H1 (cell line): ENCODE results near the gene BATF3. TPM values are rescaled to one million over a fixed set of nuclear protein-coding genes. Genes with fewer than 3 reads are reported as not detected.

Experiments
- ASH2L ChIP-seq: fragments of 200-600, 300-600 bp; sonication (generic); IDR thresholded peaks from one replicate; pipeline ENCODE4 v1.7.1; 2017; ENCODE audit warnings: low read length
- BACH1 ChIP-seq: IDR thresholded peaks from 2 replicates; pipeline ENCODE4 v1.6.1; 2012; ENCODE audit warnings: low read length, improper control_type of control experiment
- FOSL1 ChIP-seq: IDR thresholded peaks from 2 replicates; pipeline ENCODE4 v1.6.1; 2011; ENCODE audit warnings: mild to moderate bottlenecking, low read depth, low read length, moderate library complexity; ENCODE audit not compliant: insufficient read depth
- KDM4A ChIP-seq: IDR thresholded peaks from one replicate; pipeline ENCODE4 v1.7.1; 2012; ENCODE audit warnings: low read depth, mild to moderate bottlenecking, moderate library complexity, low read length, inconsistent platforms; ENCODE audit not compliant: severe bottlenecking
- SAP30 ChIP-seq: fragments of 300-600 bp; sonication (generic); IDR thresholded peaks from 2 replicates; pipeline ENCODE4 v1.7.1; 2012; ENCODE audit warnings: low read length, moderate library complexity, mild to moderate bottlenecking, inconsistent platforms; ENCODE audit not compliant: insufficient read depth, insufficient replicate concordance
- TAF7 ChIP-seq: optimal IDR thresholded peaks from 2 replicates; pipeline ENCODE3; 2011; ENCODE audit warnings: low read depth, mild to moderate bottlenecking, inconsistent platforms, low read length, moderate library complexity, borderline replicate concordance
- polyA plus RNA-seq, 7 experiments: library from polyadenylated mRNA; depleted of rRNA in 3 of 7; stranded (reverse) in 5 of 7; unstranded in 2 of 7; fragments of >200 nt in 5 of 7; fragments of 200-250 nt in 2 of 7; gene quantifications; 1 replicate in 5 of 7; 2 replicates in 1 of 7; 4 replicates in 1 of 7; pipeline versions ENCODE4 v1.2.1 to v1.2.3, GENCODE V29; 2011 to 2013; ENCODE audit warnings: missing spikeins in 2 of 7, mixed read lengths in 2 of 7
- total RNA-seq: library from RNA; stranded (reverse); fragmentation: NEBNext Ultra II Directional; extraction: Animal tissue kit (Norgen Biotek cat#: 25700); gene quantifications from 2 replicates; pipeline ENCODE4 v1.2.1, GENCODE V29; 2021

BATF3 gene
- total and polyA plus RNA-seq, 2 of the 8 experiments (the other 6 are each of a cell fraction or from before 2014, with no cell fraction given) = 6.3 TPM

DNA sequence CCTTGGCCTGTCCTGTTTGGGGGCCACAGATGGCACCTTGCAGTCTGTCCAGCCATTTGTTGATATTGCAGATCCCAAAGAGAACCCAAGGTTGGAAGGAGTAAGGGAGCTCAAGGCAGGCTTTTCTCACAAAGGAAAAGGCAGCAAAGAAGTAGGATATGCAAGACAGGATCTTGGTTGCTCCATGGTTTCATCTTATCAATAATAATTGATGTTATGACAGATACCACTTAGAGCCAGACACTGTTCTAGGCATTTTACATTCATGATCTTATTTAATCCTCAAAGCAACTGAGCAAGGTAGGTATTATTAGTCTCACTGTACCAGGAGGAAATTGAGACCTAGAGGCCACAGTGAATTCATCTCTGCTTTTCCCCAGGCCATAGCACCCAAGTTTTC is 28.8 kb downstream of the BATF3 start (continued):
- TF ChIP-seq FOSL1 (no peak), SAP30 (no peak), TAF7 (no peak), ASH2L (no peak), KDM4A (no peak), BACH1 (no peak)
- TF ChIP-seq, all 59 proteins: peak for 0
